C4-2B (cell line): ENCODE measurements around the gene PFN1.
"Not testable (repeated sequence)": the region's sequence is repeated elsewhere in the genome, so short reads cannot be mapped to it uniquely, and the experiment has no call there.

Source experiments
- H3K27ac ChIP-seq: fragments of 450-650 bp; 2 replicates; pipeline ENCODE4 v1.5.1; 2017
- CTCF ChIP-seq: fragments of 450-650 bp; conservative IDR thresholded peaks from 2 replicates; pipeline ENCODE4 v1.5.1; 2017; ENCODE audit warnings: mild to moderate bottlenecking
- ZFX ChIP-seq: fragments of 450-650 bp; IDR thresholded peaks from 2 replicates; pipeline ENCODE4 v1.6.1; 2017

The PFN1 gene

GRCh38 chr17:4913994-4914393, 34.3 kb downstream of the PFN1 start:
- no peak overlapping the region for H3K27ac ChIP-seq
- TF ChIP-seq ZFX (no peak), CTCF (no peak)

DNA sequence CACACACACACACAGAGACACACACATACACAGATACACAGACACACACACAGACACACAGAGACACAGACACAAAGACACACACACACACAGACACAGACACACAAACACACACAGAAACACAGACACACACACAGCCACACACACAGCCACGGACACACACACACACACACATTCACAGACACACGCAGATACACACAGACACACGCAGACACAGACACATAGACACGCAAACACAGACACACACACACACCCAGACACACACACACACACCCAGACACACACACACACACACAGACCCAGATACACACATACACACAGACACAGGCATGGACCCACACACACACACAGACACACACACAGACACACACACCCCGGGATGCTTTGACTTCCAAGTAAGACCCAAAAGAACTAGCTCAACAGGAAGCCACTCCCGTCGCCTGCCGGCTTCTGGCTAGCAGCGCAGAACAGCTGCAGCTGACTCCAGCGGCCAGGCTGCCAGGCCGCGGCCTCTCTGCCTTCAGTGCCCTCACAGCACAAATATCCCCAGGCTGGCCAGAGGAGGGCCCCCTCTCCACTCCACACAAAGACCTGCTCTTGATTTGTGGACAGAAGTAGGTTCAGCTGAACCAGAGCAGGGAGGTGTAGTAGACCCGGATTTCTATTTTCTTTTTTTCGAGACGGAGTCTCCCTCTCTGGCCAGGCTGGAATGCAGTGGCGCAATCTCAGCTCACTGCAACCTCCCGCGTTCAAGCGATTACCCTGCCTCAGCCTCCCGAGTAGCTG, 39.4 kb downstream of the PFN1 start:
- TF ChIP-seq ZFX (no peak), CTCF (peak; percentile 84)
- H3K27ac ChIP-seq, result no peak overlapping the region

GRCh38 chr17:4908301-4908700, 40.0 kb downstream of the PFN1 start:
- TF ChIP-seq ZFX (no peak), CTCF (no peak)
- H3K27ac ChIP-seq, result no peak overlapping the region

DNA sequence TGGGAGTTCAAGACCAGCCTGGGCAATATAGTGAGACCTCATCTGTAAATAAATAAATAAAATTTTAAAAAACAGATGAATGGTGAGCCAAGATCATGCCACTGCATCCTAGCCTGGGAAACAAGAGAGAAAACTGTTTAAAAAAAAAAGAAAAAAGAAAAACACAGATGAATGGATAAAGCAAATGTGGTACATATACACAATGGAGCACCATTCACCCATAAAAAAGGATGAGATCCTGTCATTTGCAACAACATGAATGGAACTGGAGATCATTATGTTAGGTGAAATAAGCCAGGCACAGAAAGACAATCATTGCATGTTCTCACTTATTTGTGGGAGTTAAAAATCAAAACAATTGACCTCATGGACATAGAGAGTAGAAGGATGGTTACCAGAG, 41.7 kb downstream of the PFN1 start:
- not testable (repeated sequence) for H3K27ac ChIP-seq

DNA sequence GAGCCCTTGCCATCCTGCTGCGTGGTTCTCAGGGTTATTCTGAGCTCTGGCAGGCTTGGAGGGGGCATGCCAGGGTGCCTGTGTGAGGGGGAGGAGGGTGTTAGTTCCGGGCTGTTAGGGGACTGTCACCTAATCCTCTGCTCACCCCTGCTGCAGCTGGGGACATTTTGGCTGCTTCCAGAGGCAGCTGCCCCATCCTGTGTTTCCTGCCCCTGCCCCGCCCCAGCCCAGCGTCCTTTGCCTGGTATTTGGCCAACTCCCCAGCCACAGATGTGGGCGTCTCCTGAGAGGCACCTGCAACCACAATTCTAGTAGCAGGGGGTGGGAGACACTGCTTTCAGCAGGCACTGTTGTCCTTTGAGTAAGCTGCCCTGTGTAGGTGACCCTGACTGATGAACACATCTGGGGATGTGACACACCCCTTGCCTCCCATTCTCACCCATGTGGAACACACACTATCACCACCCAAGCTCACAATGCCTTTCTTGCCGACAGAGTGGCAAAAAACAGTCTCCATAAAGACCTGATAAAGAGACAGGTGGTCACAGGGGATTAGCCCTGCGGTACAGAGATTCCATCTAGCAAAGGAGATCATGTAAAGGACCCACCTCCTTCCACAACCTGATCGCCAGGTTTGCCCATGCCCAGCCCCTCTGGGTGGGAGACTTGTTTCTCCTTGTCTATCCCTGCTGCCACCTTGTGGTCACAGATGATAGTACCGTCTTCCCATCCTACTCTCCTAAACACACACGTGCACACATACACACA, 45.1 kb downstream of the PFN1 start, which contains the start of gene CHRNE:
CHRNE (minus strand) TSS at position 48 of the 768 bp plus-strand sequence; CDS start at position 13, 35 bp downstream.
- no peak within 1 kb of the TSS; the same call in 1 of the 2 replicates for H3K27ac ChIP-seq

DNA sequence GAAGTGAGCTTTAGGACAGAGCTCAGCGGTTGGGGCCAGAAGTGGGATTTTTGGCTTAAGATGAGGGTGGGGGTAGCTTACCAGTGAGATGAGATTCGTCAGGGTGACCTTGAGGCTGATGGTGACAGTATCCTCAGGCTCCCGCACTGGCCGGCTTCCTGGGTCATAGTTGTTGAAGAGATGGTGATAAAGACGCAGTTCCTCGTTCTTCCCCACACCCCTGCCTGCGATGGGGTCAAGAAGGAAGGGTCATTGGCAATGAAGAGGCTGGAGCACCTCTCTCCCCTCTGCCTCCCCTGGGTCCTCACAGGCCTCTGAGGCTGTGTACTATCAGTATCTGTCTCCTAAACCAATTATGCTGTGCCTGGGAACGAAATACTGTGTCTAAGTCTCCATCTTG, 45.8 kb downstream of the PFN1 start:
- H3K27ac ChIP-seq, result no peak overlapping the region; the same call in 1 of the 2 replicates
- no peak for TF ChIP-seq CTCF
- no peak for TF ChIP-seq ZFX

More for the DNA sequence above, 45.1 kb downstream of the PFN1 start, which contains the start of gene CHRNE:
- TF ChIP-seq ZFX, result no peak
- TF ChIP-seq CTCF, result peak; percentile 94

GRCh38 chr17:4901648-4902344, 46.5 kb downstream of the PFN1 start:
- no peak for TF ChIP-seq ZFX
- no peak for TF ChIP-seq CTCF
- H3K27ac ChIP-seq, result no peak overlapping the region
